ENCODE data around the gene MLH1.

The MLH1 gene

DNA sequence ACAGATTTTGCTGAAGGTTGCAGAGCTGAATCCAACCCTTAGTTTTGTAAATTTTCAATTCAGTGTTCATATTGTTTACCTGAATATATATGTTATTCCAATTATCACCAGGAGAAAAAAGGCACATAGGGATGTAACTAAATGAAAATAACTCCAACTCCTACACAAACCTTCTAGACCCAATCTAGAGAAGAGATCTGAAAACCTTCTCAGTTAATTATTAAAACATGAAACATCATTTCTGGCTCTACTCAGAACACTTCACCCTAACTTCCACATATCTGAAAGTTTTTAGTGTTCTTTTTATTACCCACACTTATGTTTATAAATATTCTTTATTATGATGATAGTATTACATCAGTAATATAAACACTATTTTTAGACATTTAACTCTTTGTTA is 104.5 kb downstream of the MLH1 start:
- DNase-seq, result no peak

DNA sequence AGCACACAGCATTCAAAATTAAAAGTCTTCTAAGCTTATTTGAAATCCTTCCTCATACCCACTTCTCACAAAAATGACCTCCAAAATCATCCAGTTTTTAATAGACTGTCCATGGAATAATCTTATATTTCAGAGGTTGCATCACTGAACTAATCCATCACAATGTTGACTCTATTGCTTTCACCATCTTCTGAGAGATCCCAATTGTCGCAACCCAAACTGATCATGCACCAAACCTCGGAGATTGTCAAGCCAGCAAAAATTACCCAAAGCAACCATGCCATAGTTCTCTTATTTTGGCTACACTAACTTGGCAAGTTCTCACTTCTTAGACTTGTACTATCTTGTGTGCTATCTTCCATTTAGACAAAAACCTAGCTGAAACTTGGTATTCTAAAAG is 105.6 kb downstream of the MLH1 start:
- no peak for DNase-seq

DNA sequence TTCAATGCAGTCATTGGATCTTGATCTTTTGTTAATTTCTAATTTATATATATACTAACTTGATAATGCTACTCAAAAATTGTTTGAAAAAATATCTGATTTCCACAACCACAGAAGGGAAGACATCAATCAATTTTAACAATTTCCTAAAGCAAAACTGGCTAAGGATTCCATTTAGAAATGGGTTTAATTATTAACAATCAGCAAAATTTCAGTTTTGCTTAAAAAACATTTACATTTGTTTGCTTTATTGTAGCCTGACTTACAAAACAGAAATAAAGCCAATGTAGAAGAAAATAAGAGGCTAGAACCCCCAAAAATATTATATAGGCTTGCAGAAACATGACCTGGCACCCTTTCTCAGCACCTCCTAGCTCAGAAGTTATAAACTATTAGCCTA is 106.2 kb downstream of the MLH1 start:
- no peak for DNase-seq

DNA sequence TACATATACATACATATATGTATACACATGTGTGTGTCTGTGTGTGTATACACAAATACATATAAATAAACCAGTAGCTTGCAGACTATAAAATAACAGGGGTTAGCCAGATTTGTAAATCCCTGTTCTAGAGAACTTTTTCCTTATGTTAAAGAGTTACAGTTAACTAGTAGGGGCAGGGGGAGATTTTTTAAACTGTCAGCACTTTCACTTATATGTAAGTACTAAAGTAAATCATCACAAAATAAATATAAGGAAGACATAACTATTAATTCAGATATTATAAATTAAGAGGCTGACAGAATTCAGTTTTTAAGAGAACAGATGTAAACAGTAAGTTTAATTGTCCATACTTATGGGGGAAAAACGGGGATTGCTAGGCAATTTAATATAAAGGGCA is 107.1 kb downstream of the MLH1 start:
- DNase-seq, result no peak

Measured in NCI-H1694 (cell line).